ENCODE measurements around the gene SPRTN.
A peak's percentile ranks its signal among the peaks of the same experiment; 100 is the strongest.

SPRTN gene

GRCh38 chr1:231338270-231339128, at the start of gene SPRTN:
SPRTN (plus strand) TSS chr1:231338293; CDS start chr1:231338384, 91 bp downstream.
- DNase-seq = no peak

GRCh38 chr1:231295938-231296337, 42.2 kb upstream of the SPRTN start:
- no peak for DNase-seq

GRCh38 chr1:231301990-231302389, 36.1 kb upstream of the SPRTN start:
- no peak for DNase-seq

GRCh38 chr1:231310391-231310934, 27.6 kb upstream of the SPRTN start:
- no peak for DNase-seq

- no peak for DNase-seq
These were observed 26.2 kb upstream of the SPRTN start for GRCh38 chr1:231311720-231312431.

GRCh38 chr1:231312432-231312788, 25.7 kb upstream of the SPRTN start:
- no peak for DNase-seq

GRCh38 chr1:231313661-231314060, 24.4 kb upstream of the SPRTN start:
- DNase-seq = no peak

GRCh38 chr1:231315887-231316286, 22.2 kb upstream of the SPRTN start:
- DNase-seq = peak; percentile 76

GRCh38 chr1:231317306-231318014, 20.6 kb upstream of the SPRTN start:
- DNase-seq = no peak

GRCh38 chr1:231318015-231318355, 20.1 kb upstream of the SPRTN start:
- no peak for DNase-seq

- DNase-seq = no peak
These were observed 19.5 kb upstream of the SPRTN start for GRCh38 chr1:231318568-231318967.

GRCh38 chr1:231319080-231319479, 19.0 kb upstream of the SPRTN start:
- no peak for DNase-seq

GRCh38 chr1:231322880-231323530, 15.1 kb upstream of the SPRTN start:
- peak; percentile 8 for DNase-seq

- DNase-seq = no peak
These were observed 13.4 kb upstream of the SPRTN start for GRCh38 chr1:231324660-231325059.

- no peak for DNase-seq
These were observed 11.8 kb upstream of the SPRTN start for GRCh38 chr1:231326248-231326647.

- DNase-seq = no peak
These were observed 10.5 kb upstream of the SPRTN start for GRCh38 chr1:231327617-231328016.

- no peak for DNase-seq
These were observed 8.6 kb upstream of the SPRTN start for GRCh38 chr1:231329483-231329882.

- no peak for DNase-seq
These were observed 5.3 kb upstream of the SPRTN start for GRCh38 chr1:231332761-231333160.

- no peak for DNase-seq
These were observed 3.9 kb upstream of the SPRTN start for GRCh38 chr1:231334079-231334666.

GRCh38 chr1:231334952-231335351, 3.1 kb upstream of the SPRTN start:
- DNase-seq = no peak

- DNase-seq = peak; percentile 8
These were observed 2.2 kb upstream of the SPRTN start for GRCh38 chr1:231335663-231336602.

Measured in hematopoietic multipotent progenitor cell treated with erythropoietin and hydrocortisone succinate and interleukin-3 and kit ligand, for 4 days (in vitro differentiated cells).